NCI-H187 treated with DMSO at 0.1 percent for 48 hours (cell line): ENCODE results near the gene CAMK2B.

Source experiments
- DNase-seq: peaks from one replicate; lab custom pipeline; 2025; lab: John Stamatoyannopoulos, UW

The CAMK2B gene

GRCh38 chr7:44286618-44287487 is 38.5 kb downstream of the CAMK2B start:
- DNase-seq: no peak

- DNase-seq: no peak
These were observed 39.2 kb downstream of the CAMK2B start for GRCh38 chr7:44286182-44286617.

- DNase-seq: no peak
These were observed 39.8 kb downstream of the CAMK2B start for GRCh38 chr7:44285561-44285960.

- DNase-seq: no peak
These were observed 40.4 kb downstream of the CAMK2B start for GRCh38 chr7:44284881-44285541.

DNA sequence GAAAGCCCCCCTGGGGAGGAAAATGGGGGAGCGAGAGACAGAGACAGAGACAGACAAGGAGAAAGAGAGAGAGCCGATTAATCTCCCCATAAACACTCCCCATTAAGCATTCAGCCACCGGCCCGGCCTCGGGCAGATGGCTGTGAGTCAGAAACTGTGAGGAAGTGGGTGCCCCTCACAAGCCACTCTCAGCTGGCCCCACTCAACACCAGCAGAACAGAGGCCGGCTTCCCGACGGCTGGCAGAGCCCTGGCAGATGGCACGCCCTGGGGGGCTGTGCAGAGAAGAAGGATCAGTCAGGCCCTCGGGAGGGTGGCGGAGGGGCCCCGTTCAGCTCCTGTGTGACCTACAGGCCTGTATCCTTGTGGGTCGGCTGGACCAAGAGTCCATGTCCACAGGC is 41.2 kb downstream of the CAMK2B start:
- no peak for DNase-seq

DNA sequence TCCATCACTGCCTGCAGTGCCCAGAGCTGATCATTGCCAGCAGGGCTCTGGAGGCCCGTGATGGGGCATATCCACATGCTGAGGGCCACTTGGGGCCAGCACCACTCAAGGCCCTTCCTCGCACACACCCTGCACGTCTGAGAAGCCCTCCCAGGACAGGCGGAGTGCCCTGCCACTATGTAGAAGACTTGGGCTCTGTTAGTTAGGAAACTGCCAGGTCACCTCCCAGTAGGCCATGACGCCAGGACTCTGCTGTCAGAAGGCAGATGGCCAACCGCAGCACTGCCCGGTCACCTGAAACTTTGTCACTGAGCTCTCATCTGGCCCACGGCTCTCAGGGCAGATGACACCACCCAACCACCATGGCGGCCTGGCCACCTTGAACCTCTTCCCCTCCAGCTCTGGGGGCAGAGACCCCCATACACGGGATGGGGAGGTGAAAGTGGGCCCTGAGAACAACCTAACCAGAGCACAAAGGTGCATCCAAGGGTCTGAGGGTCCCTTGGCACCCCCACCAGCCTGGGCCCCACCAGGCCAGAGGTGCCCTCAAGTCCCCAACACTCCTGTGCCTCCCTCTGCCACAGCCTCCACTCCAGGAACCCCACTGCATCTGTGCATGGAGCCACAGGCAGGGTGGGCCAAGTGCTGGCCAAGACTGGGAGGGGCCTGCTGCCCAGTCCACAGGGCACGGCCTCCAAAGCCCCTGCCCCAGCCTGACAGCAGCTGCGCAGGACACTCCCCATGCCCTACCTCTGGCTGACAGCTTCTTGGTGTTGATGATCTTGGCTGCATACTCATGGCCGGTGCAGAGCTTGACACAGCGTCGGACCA is 41.8 kb downstream of the CAMK2B start:
- no peak for DNase-seq

- no peak for DNase-seq
These were observed 42.7 kb downstream of the CAMK2B start for GRCh38 chr7:44282601-44283171.

DNA sequence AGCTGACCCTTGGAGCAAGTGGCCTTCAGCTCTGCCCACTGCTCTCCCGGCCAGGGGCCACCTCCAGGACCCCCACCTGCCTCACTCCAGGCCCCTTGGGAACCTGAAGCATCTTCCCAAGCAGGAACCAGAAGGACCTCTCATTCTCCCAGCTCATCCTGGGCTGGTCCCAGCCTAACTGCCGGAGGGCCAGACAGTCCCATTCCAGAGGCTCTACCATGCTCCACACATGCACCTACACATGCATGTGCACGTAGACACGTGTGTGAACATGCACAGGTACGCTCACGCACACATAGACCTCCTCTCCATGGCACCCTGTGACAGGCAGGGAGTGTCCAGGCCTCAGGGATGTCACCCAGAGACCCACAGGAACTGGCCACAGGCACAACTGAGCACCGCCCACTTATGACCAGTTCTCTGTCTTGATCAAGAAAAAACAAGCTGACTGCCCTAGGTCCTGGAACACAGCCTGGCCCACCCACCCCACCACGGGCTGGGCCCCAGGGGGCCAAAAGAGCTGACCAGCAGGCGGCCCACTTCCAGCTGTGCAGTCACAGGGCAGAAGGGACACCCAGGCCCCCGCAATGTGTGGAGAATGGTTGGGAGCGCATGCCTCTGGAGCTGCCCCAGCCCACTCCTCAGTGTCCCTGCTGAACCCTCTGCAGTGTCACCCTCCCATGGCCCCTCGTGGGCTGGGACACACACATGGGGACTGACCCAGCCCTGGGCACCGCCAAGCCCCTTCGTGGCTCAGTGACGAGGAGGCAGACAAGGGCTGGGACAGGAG is 43.4 kb downstream of the CAMK2B start:
- DNase-seq: no peak

DNA sequence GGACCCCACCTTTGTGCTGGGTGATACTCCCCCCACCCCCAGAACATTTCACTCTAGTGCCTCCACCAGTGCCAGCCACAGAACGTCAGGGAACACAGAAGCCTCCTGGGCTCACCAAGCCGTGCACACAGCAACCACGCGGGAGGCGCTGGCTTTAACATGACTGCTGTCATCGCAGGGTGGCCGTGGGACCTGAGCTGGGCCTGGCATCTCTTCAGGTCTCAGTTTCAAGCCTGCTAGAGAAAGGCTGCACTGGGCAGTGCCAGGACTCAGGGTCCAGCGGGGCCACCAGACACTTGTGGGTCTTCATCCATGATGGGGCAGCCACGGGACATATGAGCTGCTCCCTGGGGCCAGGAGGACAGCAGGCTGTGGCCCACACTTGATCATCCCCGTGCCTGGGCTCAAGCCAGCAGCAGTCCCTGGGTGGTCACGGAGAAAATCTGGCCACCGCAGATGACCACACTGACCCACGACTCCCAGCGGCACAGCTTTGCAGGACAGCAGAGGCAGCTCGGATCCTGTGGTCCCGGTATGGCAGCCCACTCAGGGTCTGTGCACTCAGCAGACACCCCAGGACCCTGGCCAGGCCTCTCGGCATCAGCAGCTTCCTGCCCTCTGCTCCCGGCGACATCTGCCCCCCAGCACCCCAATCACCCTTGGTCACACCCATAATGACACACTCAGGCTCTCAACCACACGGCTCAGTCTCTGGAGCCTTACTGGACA is 44.2 kb downstream of the CAMK2B start:
- DNase-seq: no peak

GRCh38 chr7:44280636-44280992 is 44.8 kb downstream of the CAMK2B start:
- DNase-seq: no peak

DNA sequence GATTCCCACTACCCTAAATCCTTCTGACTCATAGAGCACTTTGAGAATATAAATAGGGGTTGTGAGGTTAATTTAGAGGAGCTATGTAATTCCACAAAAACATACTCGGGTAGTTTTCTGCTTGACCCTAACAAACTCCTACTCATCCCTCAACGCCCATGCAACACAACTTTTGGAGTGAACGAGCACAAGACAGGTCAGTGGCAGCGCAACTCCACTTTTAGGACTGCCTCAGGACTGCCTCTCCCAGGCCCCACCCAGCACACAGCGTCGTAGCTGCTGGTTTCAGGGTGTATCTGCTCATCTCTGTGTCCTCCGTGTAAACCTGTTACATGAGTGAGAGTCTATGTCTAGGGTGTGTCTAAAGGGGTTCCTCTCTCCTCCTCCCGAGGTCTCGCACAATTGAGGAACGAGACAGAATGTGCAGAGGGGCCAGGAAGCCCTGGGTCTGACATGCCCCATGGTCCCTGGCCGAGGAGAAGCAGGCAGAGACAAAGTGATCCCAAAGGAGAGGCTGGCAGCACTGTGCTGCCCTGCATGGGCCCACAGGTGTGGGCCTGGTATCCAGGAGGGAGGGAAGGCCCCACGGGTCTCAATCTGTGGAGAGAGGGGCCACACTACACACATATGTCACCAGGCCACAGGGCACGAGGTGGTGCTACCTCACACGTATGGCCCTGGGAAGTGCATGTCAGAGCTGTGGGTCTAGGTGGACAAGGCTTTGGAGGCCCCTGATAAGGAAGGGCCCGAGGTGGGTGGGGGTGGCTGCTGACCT is 45.5 kb downstream of the CAMK2B start:
- DNase-seq: no peak

GRCh38 chr7:44279286-44279685 is 46.1 kb downstream of the CAMK2B start:
- DNase-seq: no peak

- DNase-seq: no peak
These were observed 46.8 kb downstream of the CAMK2B start for GRCh38 chr7:44278451-44279161.

DNA sequence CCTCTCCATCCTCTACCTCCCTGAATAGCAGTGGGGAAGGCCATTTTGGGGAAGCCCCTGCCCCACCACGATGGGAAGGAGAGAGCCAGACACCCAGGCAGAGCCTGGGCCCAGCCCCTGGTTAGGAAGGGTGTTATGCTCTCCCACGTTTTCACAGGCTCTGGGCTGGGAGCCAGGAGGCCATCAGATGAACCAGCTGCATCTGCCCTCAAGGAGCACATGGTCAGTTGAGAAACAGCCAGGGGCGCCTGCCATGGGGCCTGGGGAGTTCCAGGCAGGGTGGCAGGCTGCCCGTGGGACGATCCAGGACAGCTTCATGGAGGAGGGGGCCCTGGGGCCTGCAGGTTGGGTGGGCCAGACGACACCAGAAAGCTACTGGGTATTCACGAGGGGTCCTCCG is 47.5 kb downstream of the CAMK2B start:
- DNase-seq: no peak

DNA sequence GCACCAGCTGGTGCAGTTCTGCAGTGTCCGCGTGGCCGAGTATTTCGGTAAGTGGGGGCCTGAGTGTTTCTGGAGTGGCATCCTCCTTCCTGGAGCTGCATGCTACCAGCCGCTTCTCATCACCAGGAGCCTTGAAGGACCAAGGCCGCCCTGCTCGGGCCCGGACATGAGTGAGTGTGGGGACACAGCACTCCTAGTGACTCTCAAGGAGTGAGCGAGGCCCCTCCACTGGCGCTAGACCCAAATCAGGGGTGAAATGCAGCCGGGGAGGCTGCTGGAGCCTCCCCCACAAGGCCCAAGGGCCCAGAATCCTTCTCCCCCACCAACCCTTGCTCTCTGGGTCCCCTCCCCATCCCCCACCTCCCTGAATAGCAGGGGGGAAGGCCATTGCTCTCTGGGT is 48.0 kb downstream of the CAMK2B start:
- no peak for DNase-seq

GRCh38 chr7:44276571-44277221 is 48.7 kb downstream of the CAMK2B start:
- DNase-seq: no peak

- no peak for DNase-seq
These were observed 49.3 kb downstream of the CAMK2B start for GRCh38 chr7:44275957-44276570.

- no peak for DNase-seq
These were observed 50.2 kb downstream of the CAMK2B start for GRCh38 chr7:44275146-44275545.
